GM23338 (cell line): ENCODE data around the gene LMX1B. TPM values are rescaled to one million over a fixed set of nuclear protein-coding genes. Genes with fewer than 3 reads are reported as not detected.
"Not testable (repeated sequence)": the region's sequence is repeated elsewhere in the genome, so short reads cannot be mapped to it uniquely, and the experiment has no call there.

Experiments
- ATAC-seq: fragments of 200-7000 bp; cut with Tn5 transposase; 3 replicates; pipeline ENCODE4 v1.9.1; 2020
- DNase-seq: peaks from one replicate; pipeline ENCODE4 v3.0.0-alpha.2; 2015; ENCODE audit warnings: low spot score
- H2AFZ ChIP-seq: fragments of 200-600 bp; sonication (generic); 2 replicates; pipeline ENCODE4 v1.8.0; 2016; ENCODE audit warnings: antibody characterized with exemption, mild to moderate bottlenecking, moderate library complexity
- H3F3A ChIP-seq: fragments of 200-600 bp; sonication (generic); replicated peaks from 2 replicates; pipeline ENCODE4 v1.8.0; 2017; ENCODE audit warnings: antibody characterized with exemption, mixed run types, low read depth
- H3K27ac ChIP-seq: fragments of 200-600 bp; sonication (generic); 2 replicates; pipeline ENCODE4 v1.6.1; 2016; ENCODE audit warnings: low read depth
- H3K27me3 ChIP-seq: fragments of 200-600 bp; sonication (generic); 2 replicates; pipeline ENCODE4 v1.8.0; 2016; ENCODE audit warnings: mild to moderate bottlenecking, mixed run types, moderate library complexity; ENCODE audit not compliant: insufficient read depth
- H3K36me3 ChIP-seq: fragments of 200-600 bp; sonication (generic); 2 replicates; pipeline ENCODE4 v1.8.0; 2016; ENCODE audit warnings: mild to moderate bottlenecking; ENCODE audit not compliant: insufficient read depth
- H3K4me1 ChIP-seq: fragments of 200-600 bp; sonication (generic); 2 replicates; pipeline ENCODE4 v1.8.0; 2016; ENCODE audit warnings: mild to moderate bottlenecking, moderate library complexity; ENCODE audit not compliant: insufficient read depth
- H3K4me2 ChIP-seq: fragments of 200-600 bp; sonication (generic); 2 replicates; pipeline ENCODE4 v1.7.1; 2017; ENCODE audit warnings: mixed run types
- H3K4me3 ChIP-seq: fragments of 200-600 bp; sonication (generic); 2 replicates; pipeline ENCODE4 v1.6.1; 2016; ENCODE audit warnings: mixed run types
- H3K79me2 ChIP-seq: fragments of 200-600 bp; sonication (generic); replicated peaks from 2 replicates; pipeline ENCODE4 v1.8.0; 2017; ENCODE audit warnings: mild to moderate bottlenecking; ENCODE audit not compliant: insufficient read depth
- H3K9me2 ChIP-seq: fragments of 200-600 bp; sonication (generic); 2 replicates; pipeline ENCODE4 v1.8.0; 2017; ENCODE audit not compliant: insufficient read depth
- H4K20me1 ChIP-seq: fragments of 200-600 bp; sonication (generic); replicated peaks from 2 replicates; pipeline ENCODE4 v1.8.0; 2017; ENCODE audit warnings: mild to moderate bottlenecking; ENCODE audit not compliant: insufficient read depth
- H3K27ac Mint-ChIP-seq: 2 replicates; pipeline ENCODE4 v1.8.0; 2020; ENCODE audit warnings: inconsistent platforms, mild to moderate bottlenecking, moderate library complexity, mixed read lengths
- H3K27me3 Mint-ChIP-seq: 3 replicates; pipeline ENCODE4 v1.8.0; 2022; ENCODE audit warnings: low read depth, mild to moderate bottlenecking, moderate library complexity, mixed read lengths, inconsistent platforms; ENCODE audit not compliant: insufficient read depth, poor library complexity
- H3K36me3 Mint-ChIP-seq: 3 replicates; pipeline ENCODE4 v1.8.0; 2021; ENCODE audit warnings: low read depth, mild to moderate bottlenecking, inconsistent platforms, moderate library complexity, mixed read lengths
- H3K4me1 Mint-ChIP-seq: 3 replicates; pipeline ENCODE4 v1.8.0; 2020; ENCODE audit warnings: mild to moderate bottlenecking, inconsistent platforms, mixed read lengths
- H3K4me3 Mint-ChIP-seq: 3 replicates; pipeline ENCODE4 v1.8.0; 2021; ENCODE audit warnings: moderate library complexity, mild to moderate bottlenecking, inconsistent platforms, mixed read lengths
- H3K9me3 Mint-ChIP-seq: 3 replicates; pipeline ENCODE4 v1.8.0; 2020; ENCODE audit warnings: moderate library complexity, mild to moderate bottlenecking, inconsistent platforms, mixed read lengths
- JUNB ChIP-seq: IDR thresholded peaks from one replicate; pipeline ENCODE4 v1.6.1; 2016; ENCODE audit warnings: antibody characterized with exemption; ENCODE audit not compliant: unreplicated experiment
- POLR2AphosphoS5 ChIP-seq: IDR thresholded peaks from 2 replicates; pipeline ENCODE4 v1.6.1; 2016; ENCODE audit warnings: antibody characterized with exemption, low read depth
- STAT1 ChIP-seq: IDR thresholded peaks from one replicate; pipeline ENCODE4 v1.6.1; 2016; ENCODE audit warnings: antibody characterized with exemption; ENCODE audit not compliant: unreplicated experiment
- ZNF114 ChIP-seq: fragments of 250-450 bp; sonication (Bioruptor Pico); IDR thresholded peaks from 2 replicates; pipeline ENCODE4 v1.5.0; 2020; ENCODE audit warnings: mild to moderate bottlenecking, moderate library complexity
- ZNF331 ChIP-seq: fragments of 250-450 bp; sonication (Bioruptor Pico); IDR thresholded peaks from 2 replicates; pipeline ENCODE4 v1.5.0; 2020; ENCODE audit warnings: low read depth, mild to moderate bottlenecking, moderate library complexity
- polyA plus RNA-seq: library from polyadenylated mRNA; unstranded; fragments of >200 nt; fragmentation: Nextera tagmentation; extraction: Ambion mirVana; gene quantifications from 2 replicates; pipeline ENCODE4 v1.2.1, GENCODE V29; 2016
- total RNA-seq: library from RNA; depleted of rRNA; stranded (reverse); fragments of >200 nt; shearing (Covaris generic); gene quantifications from 2 replicates; pipeline ENCODE4 v1.2.3, GENCODE V29; 2014
- TF ChIP-seq, protein P1 (sequence below): IDR thresholded peaks from one replicate; pipeline ENCODE4 v1.6.1; 2018; ENCODE audit warnings: antibody characterized with exemption; ENCODE audit not compliant: unreplicated experiment

LMX1B gene
- total and polyA plus RNA-seq, 2 experiments from 2014 or later = 0.08 to 0.21 TPM

DNA sequence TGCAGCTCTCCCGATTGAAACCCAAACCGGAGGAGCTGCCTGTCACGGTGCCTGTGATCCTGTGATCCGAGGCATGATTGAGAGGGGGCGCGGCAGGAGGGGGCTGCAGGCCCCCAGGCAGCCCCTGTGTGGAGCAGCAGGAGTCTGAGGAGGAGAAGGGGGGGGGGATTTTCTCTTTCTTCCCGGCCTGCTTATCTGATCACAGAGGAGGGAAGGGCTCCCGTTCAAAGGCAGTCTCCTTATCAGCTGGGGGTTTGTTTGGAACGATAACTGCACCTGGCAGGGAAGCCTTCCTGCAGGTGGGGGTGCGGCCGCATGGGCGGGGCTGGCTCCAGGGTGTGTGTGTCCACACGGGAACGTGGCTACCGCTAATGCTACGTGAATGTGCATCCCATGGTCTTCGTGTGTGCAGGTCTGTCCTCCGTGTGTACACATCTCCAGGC is 38.4 kb downstream of the LMX1B start:
- peak; percentile 45 for ATAC-seq
- no peaks in the 10 kb centered on the region for H3K27me3 ChIP-seq
- H3K9me3 Mint-ChIP-seq = no peaks in the 10 kb centered on the region
- no peak for DNase-seq
- H3K36me3 Mint-ChIP-seq = no peaks in the 10 kb centered on the region
- H3K27ac Mint-ChIP-seq = no peak overlapping the region
- no peak overlapping the region for H3K27ac ChIP-seq
- H3K4me3 Mint-ChIP-seq = no peak overlapping the region
- H4K20me1 ChIP-seq = no peaks in the 10 kb centered on the region
- H3K27me3 Mint-ChIP-seq = peaks cover 22% of the 10 kb centered on the region
- H3K4me1 Mint-ChIP-seq = peaks cover 28% of the 10 kb centered on the region
- H3K79me2 ChIP-seq = no peaks in the 10 kb centered on the region
- no peak overlapping the region for H3K4me3 ChIP-seq
- TF ChIP-seq ZNF114 = no peak
- no peak for TF ChIP-seq ZNF331 (CRISPR knock-in tag)
- H3K4me2 ChIP-seq = 0 out of 2 replicates have a peak overlapping the region, but pooled peaks have one; percentile 38
- no peaks in the 10 kb centered on the region for H3F3A ChIP-seq
- no peak overlapping the region for H2AFZ ChIP-seq
- no peaks in the 10 kb centered on the region; the same call in 1 of the 2 replicates for H3K4me1 ChIP-seq
- H3K36me3 ChIP-seq = no peaks in the 10 kb centered on the region
- no peaks in the 10 kb centered on the region for H3K9me2 ChIP-seq

DNA sequence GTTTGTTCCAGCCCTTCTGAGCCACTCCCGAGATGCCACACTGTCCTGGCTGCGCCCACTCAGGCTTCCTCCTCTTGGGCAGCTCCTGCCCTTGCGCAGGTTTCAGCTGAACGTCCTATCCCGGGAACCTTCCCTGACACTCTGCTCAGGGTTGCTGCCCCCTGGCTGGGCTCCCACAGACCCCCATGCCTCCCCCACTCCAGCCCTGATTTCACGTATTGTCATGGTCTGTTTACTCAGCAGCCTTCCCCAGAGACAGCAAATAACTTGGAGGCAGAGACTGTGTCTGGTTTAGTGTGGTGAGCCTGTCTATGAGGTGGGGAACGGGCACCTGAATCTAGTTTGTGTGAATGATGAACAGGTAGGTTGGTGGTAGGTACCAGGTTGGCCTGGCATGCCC is 40.4 kb downstream of the LMX1B start:
- DNase-seq (no peak), ATAC-seq (no peak)
- H3K27ac ChIP-seq = no peak overlapping the region
- no peaks in the 10 kb centered on the region for H3K27me3 ChIP-seq
- Mint-ChIP-seq H3K27me3 (peaks cover 13% of the 10 kb centered on the region), H3K27ac (no peak overlapping the region), H3K4me3 (no peak overlapping the region), H3K9me3 (no peaks in the 10 kb centered on the region), H3K36me3 (no peaks in the 10 kb centered on the region), H3K4me1 (peaks cover 25% of the 10 kb centered on the region)
- H3K79me2 ChIP-seq = no peaks in the 10 kb centered on the region
- H3K9me2 ChIP-seq = no peaks in the 10 kb centered on the region
- no peaks in the 10 kb centered on the region; the same call in 1 of the 2 replicates for H3K4me1 ChIP-seq
- H2AFZ ChIP-seq = no peak overlapping the region
- H3K36me3 ChIP-seq = no peaks in the 10 kb centered on the region
- TF ChIP-seq POLR2AphosphoS5 (no peak), JUNB (no peak)
- no peak overlapping the region for H3K4me3 ChIP-seq
- no peak overlapping the region for H3K4me2 ChIP-seq
- H3F3A ChIP-seq = no peaks in the 10 kb centered on the region
- H4K20me1 ChIP-seq = no peaks in the 10 kb centered on the region

DNA sequence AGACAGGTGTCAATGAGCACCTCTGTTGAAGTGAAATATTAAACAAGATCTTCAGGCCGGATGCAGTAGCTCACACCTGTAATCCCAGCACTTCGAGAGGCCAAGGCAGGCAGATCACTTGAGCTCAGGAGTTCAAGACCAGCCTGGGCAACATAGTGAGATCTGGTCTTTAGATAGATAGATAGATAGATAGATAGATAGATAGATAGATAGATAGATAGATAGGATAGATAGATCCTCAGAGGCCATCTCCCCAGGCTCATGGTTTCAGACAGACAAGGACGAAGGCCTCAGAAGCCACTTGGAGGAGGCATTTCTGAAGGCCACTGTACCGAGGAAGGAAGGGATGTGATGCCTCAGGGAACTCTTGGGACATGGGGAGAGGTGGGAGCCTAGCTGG is 42.5 kb downstream of the LMX1B start:
- not testable (repeated sequence) for DNase-seq, H3K4me1 ChIP-seq, H3K79me2 ChIP-seq, H3K27ac Mint-ChIP-seq, H3K9me2 ChIP-seq, H3K4me3 Mint-ChIP-seq, H3K27me3 ChIP-seq, H2AFZ ChIP-seq, H3K4me3 ChIP-seq, H3F3A ChIP-seq, H3K4me2 ChIP-seq, H4K20me1 ChIP-seq, H3K36me3 Mint-ChIP-seq, ATAC-seq, H3K27ac ChIP-seq, H3K36me3 ChIP-seq, H3K9me3 Mint-ChIP-seq
- H3K27me3 Mint-ChIP-seq = peaks cover 16% of the 10 kb centered on the region
- peaks cover 22% of the 10 kb centered on the region for H3K4me1 Mint-ChIP-seq

DNA sequence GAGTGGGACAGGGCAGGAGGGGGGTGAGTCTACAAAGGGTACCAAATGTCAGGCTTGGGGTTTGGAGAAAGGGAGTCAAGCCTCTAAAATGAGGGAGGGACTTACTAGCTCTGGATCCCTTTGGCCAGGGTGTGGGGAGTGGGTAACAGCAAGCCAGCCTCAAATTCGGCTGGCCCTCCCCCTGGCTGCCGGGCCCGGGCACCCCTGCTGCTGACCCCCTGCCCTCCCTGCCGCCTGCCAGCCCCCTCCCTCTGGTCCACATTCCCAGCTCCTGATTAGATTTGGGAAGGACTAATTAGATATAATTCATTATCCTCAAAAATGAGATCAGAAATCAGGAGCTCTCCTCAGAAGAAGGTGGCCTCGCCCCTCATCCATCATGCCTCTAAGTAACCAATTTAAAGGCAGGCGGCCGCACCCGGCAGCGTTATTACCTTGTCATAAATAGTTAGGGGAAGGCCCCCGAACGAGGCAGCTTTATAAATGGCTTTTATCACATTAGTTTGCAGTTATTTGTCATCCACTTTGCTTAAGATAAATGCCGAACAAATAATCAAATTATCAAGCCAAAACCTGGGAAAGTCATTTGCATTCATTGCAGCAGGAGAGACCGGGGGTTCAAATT is 44.6 kb downstream of the LMX1B start:
- H4K20me1 ChIP-seq = no peaks in the 10 kb centered on the region
- Mint-ChIP-seq H3K27ac (no peak overlapping the region), H3K9me3 (no peaks in the 10 kb centered on the region), H3K4me1 (peaks cover 17% of the 10 kb centered on the region), H3K4me3 (no peak overlapping the region), H3K27me3 (peaks cover 19% of the 10 kb centered on the region), H3K36me3 (no peaks in the 10 kb centered on the region)
- TF ChIP-seq STAT1 (no peak), ZNF331 (CRISPR knock-in tag) (no peak), POLR2AphosphoS5 (no peak), JUNB (no peak)
- TF ChIP-seq, protein P1, sequence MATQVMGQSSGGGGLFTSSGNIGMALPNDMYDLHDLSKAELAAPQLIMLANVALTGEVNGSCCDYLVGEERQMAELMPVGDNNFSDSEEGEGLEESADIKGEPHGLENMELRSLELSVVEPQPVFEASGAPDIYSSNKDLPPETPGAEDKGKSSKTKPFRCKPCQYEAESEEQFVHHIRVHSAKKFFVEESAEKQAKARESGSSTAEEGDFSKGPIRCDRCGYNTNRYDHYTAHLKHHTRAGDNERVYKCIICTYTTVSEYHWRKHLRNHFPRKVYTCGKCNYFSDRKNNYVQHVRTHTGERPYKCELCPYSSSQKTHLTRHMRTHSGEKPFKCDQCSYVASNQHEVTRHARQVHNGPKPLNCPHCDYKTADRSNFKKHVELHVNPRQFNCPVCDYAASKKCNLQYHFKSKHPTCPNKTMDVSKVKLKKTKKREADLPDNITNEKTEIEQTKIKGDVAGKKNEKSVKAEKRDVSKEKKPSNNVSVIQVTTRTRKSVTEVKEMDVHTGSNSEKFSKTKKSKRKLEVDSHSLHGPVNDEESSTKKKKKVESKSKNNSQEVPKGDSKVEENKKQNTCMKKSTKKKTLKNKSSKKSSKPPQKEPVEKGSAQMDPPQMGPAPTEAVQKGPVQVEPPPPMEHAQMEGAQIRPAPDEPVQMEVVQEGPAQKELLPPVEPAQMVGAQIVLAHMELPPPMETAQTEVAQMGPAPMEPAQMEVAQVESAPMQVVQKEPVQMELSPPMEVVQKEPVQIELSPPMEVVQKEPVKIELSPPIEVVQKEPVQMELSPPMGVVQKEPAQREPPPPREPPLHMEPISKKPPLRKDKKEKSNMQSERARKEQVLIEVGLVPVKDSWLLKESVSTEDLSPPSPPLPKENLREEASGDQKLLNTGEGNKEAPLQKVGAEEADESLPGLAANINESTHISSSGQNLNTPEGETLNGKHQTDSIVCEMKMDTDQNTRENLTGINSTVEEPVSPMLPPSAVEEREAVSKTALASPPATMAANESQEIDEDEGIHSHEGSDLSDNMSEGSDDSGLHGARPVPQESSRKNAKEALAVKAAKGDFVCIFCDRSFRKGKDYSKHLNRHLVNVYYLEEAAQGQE = no peak
- H3K4me2 ChIP-seq = no peak overlapping the region
- no peak overlapping the region for H3K4me3 ChIP-seq
- no peak overlapping the region for H3K27ac ChIP-seq
- DNase-seq (no peak), ATAC-seq (no peak)
- H3K36me3 ChIP-seq = no peaks in the 10 kb centered on the region
- no peaks in the 10 kb centered on the region for H3K9me2 ChIP-seq
- H3K27me3 ChIP-seq = no peaks in the 10 kb centered on the region
- no peaks in the 10 kb centered on the region for H3K79me2 ChIP-seq
- H3F3A ChIP-seq = peaks cover 8% of the 10 kb centered on the region
- peaks cover 13% of the 10 kb centered on the region for H3K4me1 ChIP-seq
- H2AFZ ChIP-seq = no peak overlapping the region
